ENCODE measurements around the gene CLEC12A.
"Not testable (repeated sequence)": the region's sequence is repeated elsewhere in the genome, so short reads cannot be mapped to it uniquely, and the experiment has no call there.

The CLEC12A gene

DNA sequence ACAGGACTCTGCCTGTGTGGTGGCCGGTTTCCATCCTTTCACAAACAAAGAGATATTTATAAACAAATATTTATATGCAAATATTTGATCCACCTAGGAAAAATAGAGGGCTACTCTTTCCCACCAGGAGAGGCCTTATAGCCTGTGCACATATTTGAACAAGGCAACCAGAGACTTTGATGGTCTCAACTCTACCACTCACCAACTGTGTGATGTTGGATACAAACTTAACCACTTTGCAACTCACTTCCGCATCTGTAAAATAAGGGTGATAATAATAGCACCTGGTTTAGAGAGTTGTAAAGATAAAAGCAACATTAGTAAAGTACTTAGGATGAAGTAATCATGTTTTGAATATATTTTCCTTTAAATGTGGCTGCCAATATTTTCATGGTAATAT is 1.5 kb upstream of the CLEC12A start:
- no peak for DNase-seq

DNA sequence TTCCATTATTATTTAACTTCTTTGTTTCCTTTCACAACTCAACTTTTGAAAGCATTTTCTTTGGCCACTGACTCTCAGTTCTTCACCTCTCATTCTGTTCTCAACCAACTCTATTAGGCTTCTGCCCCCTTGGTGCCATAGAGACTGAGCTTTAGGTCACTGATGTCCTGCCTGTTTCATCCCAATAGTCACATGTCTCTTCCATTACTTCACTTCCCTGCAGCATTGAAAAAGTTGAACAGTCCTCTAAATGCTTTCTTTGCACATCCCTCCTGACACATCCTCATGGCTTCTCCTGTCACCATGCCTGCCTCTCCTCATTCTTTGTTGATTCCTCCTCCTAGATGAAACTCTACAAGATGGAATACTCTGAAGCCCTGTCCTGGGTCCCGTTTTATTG is 2.7 kb downstream of the CLEC12A start:
- DNase-seq = no peak

DNA sequence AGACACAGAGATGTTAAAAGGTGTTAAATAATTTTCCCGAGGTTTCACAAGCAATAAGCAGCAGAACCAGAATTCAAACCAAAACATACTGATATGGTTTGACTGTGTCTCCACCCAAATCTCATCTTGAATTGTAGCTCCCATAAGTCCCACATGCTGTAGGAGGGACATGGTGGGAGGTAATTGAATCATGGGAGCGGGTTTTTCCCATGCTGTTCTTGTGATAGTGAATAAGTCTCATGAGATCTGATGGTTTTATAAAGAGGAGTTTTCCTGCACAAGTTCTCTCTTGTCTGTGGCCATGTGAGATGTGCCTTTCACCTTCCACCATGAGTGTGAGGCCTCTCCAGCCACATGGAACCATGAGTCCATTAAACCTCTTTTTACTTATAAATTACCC is 3.5 kb downstream of the CLEC12A start:
- DNase-seq = not testable (repeated sequence)

- DNase-seq = no peak
Measured at GRCh38 chr12:9975614-9976013, 4.4 kb downstream of the CLEC12A start.

- DNase-seq = not testable (repeated sequence)
Measured at GRCh38 chr12:9976626-9977025, 5.4 kb downstream of the CLEC12A start.

- no peak for DNase-seq
Measured at GRCh38 chr12:9977916-9978315, 6.7 kb downstream of the CLEC12A start.

DNA sequence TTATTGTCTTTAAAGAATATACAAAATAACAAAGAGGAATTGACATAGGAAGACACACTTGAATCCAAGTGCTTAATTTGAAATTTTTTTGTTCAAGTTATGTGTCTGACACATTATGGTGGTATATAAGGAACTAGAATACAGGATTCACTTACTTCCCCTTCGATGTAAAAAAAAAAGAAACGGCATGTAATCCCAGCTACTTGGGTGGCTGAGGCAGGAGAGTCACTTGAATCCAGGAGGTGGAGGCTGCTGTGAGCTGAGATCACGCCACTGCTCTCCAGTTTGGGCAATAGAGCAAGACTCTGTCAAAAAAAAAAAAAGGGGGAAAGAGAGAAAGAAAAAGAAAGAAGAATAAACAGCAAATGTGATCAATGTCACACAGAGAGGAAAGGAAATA is 8.9 kb downstream of the CLEC12A start:
- no peak for DNase-seq

- DNase-seq = no peak
Measured at GRCh38 chr12:9991876-9992275, 20.7 kb downstream of the CLEC12A start.

- DNase-seq = no peak
Measured at GRCh38 chr12:9992296-9992695, 21.1 kb downstream of the CLEC12A start.

GRCh38 chr12:9999016-9999415 is 27.8 kb downstream of the CLEC12A start, which contains the start of gene CLEC1B:
TSS of gene CLEC1B (minus strand) at chr12:9999121. CDS start at chr12:9999100, 21 bp downstream.
- DNase-seq = no peak

DNA sequence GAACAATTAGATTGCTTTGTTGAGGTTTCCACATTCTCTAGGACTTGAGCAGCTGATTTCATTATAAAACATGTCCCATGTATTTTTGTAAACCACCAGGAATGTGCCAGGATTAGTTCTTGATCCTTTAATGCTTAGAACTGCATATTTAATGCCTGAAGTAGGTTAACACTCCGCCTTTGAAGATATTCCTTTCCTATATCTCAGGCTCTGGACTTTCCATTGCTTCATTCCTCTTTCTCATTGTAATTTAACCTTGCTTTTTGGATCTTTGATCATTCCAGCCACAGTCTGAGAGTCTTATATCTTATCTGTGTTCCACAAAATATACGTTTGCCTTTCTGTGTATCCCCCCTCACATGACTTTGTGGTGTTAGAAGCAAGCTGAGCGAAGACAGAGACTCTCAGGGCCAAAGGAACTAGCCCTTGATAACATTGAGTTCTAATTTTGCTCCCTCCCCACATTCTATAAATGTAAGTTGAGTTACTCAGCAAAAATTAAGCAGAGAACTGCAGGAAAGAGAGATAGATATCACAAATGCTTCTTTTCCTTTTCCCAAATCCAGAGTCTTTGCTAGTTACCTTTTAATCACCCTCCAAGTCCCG is 30.1 kb downstream of the CLEC12A start:
- DNase-seq = no peak

DNA sequence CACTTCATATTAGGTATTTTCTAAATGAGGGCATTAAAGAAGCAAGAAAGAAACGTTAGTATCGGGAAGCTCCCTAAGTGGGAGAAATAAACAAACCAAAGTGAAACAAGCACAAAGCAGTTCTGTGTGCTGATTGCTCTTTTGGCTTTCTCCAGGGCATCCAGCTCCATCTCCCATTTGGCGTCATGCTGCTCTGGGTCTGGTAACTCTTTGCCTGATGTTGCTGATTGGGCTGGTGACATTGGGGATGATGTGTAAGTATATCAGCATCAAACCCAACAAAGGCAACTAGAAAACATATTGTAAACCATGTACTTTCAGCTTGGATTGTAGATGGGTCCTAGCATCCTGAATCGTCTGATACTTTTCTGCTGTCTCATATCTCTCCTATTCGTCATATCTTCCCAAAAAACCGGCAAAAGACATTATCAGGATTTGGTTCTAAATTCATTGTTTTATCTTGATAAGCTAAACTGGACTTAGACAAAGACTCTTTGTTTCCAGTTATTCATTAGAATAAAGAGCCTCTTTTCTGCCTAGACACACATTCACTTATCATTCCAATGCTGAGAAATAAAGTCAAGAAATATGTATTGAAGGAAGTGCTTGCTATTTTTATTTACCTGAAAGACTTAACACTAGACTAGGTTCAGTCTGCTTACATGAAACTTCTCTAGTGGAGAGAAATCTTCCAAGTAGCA is 41.6 kb downstream of the CLEC12A start:
- DNase-seq = no peak

DNA sequence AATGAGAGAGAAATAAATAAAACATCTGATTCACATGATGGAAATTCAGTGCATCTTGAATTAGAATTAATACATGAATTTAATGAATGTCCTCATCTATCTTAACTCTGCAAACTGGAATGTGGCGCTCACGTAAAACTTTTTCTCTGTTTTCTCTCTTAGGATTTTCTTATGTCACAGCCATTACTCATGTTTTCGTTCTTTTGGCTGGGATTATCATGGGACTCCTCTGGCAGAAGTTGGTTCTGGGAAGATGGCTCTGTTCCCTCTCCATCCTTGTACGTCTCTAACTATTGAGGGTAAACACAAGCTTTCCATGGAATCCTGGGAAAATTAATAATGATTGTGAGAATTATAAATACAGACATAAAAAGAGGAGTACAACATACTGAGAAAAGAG is 44.2 kb downstream of the CLEC12A start:
- no peak for DNase-seq

DNA sequence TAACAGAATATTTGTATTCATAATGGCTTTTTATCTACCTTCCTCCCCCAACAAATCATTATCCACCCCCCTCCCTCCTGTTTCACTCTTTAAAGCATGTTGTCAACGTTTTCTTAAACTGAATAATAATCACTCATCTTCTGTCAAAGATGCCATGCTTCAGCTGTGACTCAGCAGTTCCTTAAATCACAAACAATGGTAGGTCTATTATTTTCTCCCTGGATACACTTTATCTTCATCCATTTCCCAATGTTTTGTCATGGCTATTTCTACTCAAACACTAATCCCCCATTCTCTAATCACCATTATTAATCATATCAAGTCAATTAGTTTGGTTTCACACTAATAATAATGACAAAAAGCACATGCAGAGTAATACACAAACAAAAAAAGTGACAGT is 45.7 kb downstream of the CLEC12A start:
- DNase-seq = no peak

DNA sequence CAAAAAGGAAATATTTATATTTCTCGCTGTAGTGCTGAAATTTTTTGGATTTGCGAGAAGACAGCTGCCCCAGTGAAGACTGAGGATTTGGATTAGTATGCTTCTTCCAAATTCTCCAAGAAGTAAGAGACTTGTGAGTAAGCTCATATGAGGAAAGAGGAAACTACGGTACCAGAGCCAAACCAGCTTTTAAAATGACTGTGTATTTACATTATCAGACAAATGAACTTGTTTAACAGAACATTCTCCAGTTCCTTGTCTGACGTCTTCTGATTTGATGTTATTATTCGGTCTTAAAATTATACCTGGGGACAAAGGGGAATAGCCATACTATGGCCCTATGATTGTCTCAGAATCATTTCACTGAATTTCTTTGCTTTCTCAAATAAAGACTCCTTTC is 47.2 kb downstream of the CLEC12A start:
- DNase-seq = no peak

DNA sequence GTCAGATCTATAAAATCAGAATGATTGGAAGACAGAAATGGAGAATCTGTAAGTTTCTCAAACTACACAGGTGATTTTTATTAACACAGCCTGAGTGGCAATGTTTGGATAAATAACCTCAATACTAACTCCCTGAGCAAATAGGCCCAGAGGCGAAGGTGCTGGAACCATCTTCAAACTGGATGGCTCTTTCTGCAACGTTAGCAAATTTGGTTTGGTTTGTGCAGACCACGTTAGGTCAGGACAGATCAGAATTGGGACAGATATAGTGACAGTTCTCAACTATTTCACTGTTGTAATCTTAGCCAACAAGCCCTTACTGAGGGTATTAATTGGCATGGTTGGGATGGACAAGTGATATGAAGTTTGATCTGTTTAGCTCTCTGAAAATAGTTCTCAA is 50.1 kb downstream of the CLEC12A start:
- DNase-seq = no peak

- no peak for DNase-seq
Measured at GRCh38 chr12:10025236-10025635, 54.0 kb downstream of the CLEC12A start.

- DNase-seq = not testable (repeated sequence)
Measured at GRCh38 chr12:10026666-10027065, 55.5 kb downstream of the CLEC12A start.

DNA sequence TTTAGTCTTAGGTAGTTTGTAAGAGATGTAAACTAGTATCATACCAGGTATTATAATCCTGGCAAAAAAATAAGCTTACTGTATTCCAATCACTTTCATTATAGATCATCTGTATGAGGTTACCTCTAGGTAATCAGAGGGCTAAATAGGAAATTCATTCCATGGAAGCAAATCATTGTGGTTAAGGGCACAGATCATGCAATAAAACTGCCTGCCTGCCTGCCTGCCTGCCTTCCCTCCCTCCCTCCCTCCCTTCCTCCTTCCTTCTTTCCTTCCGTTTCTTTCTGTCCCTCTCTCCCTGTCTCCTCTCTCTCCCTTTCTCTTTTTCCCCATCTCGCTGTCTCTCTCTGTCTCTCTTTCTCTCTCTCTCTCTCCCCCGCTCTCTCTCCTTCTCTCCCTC is 56.1 kb downstream of the CLEC12A start:
- DNase-seq = no peak

DNA sequence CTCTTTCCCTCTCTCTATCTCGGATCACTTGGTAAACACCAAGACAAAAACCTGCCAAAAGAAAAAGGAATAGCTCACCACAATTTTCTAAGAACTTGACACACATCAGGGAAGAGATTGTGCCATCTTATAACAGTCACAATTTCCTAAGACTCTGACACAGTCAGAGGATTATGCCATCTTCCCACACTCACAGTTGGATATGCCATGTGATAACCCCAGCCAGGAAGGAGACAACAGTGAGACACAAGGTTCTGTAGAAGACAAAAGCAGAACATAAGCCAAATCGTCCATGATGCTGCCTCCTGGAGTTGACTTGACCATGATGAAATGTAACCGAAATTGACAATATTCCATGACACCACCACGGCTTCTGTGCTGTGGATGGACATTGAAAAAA is 56.5 kb downstream of the CLEC12A start:
- DNase-seq = no peak

GRCh38 chr12:10030446-10030845 is 59.2 kb downstream of the CLEC12A start, which contains the start of gene CLEC9A:
TSS of gene CLEC9A (plus strand) at chr12:10030682. CDS start at chr12:10052688, 22,006 bp downstream.
- DNase-seq = no peak

DNA sequence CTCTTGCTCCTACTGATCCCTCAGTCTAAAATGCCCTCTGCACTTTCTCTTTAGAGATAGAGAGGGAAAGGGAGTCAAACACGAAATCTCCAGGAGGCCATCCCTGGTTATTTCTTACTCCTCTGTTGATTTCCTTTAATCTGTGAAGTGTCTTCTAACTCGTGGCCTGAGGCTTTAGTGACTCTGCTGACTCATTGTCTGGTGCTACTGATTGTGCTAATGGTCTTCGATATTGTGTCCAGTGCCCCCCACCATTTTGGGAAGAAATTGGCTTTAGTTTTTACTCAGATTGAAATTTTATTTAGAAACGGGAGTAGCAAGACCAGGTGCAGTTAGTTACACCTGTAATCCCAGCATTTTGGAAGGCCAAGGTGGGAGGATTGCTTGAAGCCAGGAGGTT is 60.1 kb downstream of the CLEC12A start:
- DNase-seq = no peak

DNA sequence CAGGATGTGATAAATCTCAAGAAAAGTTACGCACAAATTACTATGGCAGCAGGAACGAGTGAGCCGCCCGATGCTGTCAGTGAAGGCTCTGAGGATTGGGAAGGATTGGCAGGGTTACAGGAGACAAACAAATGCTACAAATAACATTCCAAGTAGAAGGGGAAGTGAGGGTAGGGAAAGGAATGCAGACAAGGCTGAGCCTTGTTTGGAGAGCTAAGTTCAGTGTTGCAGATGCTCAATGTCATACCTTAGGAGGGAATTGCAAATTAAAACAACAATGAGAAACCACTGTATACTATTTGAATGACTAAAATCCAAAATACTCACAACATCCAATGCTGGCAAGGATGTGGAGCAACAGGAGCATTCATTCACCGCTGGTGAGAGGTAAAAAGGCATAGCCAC is 60.6 kb downstream of the CLEC12A start:
- DNase-seq = no peak
